Brain microvascular endothelial cell (primary cell): Measurements from ENCODE around the gene ACSF3.

ENCODE experiments used
- DNase-seq: peaks from one replicate; pipeline ENCODE4 v3.0.0-alpha.2; 2020
- H3K27ac ChIP-seq: fragments of 250-450 bp; sonication (Bioruptor Pico); 2 replicates; pipeline ENCODE4 v1.5.1; 2020; ENCODE audit warnings: mild to moderate bottlenecking, moderate library complexity
- H3K27me3 ChIP-seq: fragments of 250-450 bp; sonication (Bioruptor Pico); replicated peaks from 2 replicates; pipeline ENCODE4 v1.5.1; 2020; ENCODE audit warnings: mild to moderate bottlenecking
- H3K36me3 ChIP-seq: fragments of 250-450 bp; sonication (Bioruptor Pico); replicated peaks from 2 replicates; pipeline ENCODE4 v1.5.1; 2020; ENCODE audit warnings: mild to moderate bottlenecking
- H3K4me3 ChIP-seq: 2 replicates; pipeline ENCODE4 v1.5.1; 2011; ENCODE audit warnings: low read depth, mild to moderate bottlenecking, control low read depth, low read length, moderate library complexity
- in situ Hi-C: cut with HindIII; loops from 2 replicates; pipeline ENCODE4 v1.10.0; 2017; ENCODE audit warnings: low sequenced_read_pairs, low pct_ligation_motif_present
- TF ChIP-seq, protein P1 (sequence below): IDR thresholded peaks from 2 replicates; pipeline ENCODE4 v1.5.1; 2011; ENCODE audit warnings: low read depth, mild to moderate bottlenecking, moderate library complexity, low read length, control low read depth, inconsistent platforms; ENCODE audit errors: missing control alignments

ACSF3 gene

GRCh38 chr16:89114159-89114981, 20.7 kb downstream of the ACSF3 start:
- in situ Hi-C loops: no loop called here
- TF ChIP-seq, protein P1, sequence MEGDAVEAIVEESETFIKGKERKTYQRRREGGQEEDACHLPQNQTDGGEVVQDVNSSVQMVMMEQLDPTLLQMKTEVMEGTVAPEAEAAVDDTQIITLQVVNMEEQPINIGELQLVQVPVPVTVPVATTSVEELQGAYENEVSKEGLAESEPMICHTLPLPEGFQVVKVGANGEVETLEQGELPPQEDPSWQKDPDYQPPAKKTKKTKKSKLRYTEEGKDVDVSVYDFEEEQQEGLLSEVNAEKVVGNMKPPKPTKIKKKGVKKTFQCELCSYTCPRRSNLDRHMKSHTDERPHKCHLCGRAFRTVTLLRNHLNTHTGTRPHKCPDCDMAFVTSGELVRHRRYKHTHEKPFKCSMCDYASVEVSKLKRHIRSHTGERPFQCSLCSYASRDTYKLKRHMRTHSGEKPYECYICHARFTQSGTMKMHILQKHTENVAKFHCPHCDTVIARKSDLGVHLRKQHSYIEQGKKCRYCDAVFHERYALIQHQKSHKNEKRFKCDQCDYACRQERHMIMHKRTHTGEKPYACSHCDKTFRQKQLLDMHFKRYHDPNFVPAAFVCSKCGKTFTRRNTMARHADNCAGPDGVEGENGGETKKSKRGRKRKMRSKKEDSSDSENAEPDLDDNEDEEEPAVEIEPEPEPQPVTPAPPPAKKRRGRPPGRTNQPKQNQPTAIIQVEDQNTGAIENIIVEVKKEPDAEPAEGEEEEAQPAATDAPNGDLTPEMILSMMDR: no peak
- DNase-seq: peak; percentile 71
- Histone ChIP-seq H3K4me3 (no peak overlapping the region), H3K27ac (peak overlapping the region; percentile 70), H3K36me3 (peaks cover 17% of the 10 kb centered on the region), H3K27me3 (no peaks in the 10 kb centered on the region)

GRCh38 chr16:89115216-89115861, 21.7 kb downstream of the ACSF3 start:
- Histone ChIP-seq H3K27me3 (no peaks in the 10 kb centered on the region), H3K27ac (peak overlapping the region; percentile 70), H3K36me3 (peaks cover 22% of the 10 kb centered on the region), H3K4me3 (no peak overlapping the region)
- in situ Hi-C loops: no loop called here
- TF ChIP-seq, protein P1: no peak
- peak; percentile 65 for DNase-seq

DNA sequence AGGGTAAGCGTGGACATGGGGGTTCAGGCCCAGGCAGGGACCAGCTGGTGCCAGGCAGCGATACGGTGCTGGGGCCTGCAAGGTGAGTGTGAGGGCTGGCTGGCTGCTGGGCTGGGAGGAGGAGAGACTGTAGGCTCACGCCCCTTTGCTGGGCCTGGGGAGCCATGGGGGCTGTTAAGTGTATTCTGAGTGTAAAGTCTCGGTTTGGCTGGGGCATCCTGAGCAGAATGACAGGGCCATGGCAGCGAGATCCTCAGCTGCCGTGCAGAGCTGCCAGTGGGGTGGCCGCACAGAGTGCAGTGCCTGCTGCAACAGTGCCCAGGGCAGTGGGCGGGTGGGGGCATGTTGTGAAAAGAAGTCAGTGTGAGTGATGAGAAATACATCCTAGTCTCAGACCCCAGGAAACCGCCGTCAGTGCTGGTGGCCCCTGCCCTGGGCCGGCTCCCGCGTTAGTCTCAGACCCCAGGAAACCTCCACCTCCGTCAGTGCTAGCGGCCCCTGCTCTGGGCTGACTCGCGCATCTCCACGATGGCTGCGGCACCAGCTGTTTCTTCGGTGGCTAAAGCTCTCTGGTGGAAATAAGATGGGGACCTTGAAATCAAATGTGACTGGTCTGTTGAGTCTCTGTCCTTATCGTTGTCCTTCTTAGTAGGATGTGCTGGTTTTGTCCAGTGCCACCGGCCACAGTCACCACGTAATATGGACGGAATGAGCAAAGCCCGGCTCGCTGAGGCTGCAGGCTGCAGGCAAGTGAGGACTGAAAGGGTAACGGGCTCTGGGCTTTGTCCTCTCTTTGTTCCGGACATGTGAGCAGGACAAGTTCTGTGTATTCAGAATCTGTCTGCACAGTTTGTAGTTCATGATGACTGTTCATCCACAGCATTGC, 22.9 kb downstream of the ACSF3 start:
- Histone ChIP-seq H3K4me3 (no peak overlapping the region), H3K36me3 (peaks cover 26% of the 10 kb centered on the region), H3K27me3 (no peaks in the 10 kb centered on the region), H3K27ac (no peak overlapping the region)
- no peak for DNase-seq
- TF ChIP-seq, protein P1: no peak
- in situ Hi-C loops: no loop called here

DNA sequence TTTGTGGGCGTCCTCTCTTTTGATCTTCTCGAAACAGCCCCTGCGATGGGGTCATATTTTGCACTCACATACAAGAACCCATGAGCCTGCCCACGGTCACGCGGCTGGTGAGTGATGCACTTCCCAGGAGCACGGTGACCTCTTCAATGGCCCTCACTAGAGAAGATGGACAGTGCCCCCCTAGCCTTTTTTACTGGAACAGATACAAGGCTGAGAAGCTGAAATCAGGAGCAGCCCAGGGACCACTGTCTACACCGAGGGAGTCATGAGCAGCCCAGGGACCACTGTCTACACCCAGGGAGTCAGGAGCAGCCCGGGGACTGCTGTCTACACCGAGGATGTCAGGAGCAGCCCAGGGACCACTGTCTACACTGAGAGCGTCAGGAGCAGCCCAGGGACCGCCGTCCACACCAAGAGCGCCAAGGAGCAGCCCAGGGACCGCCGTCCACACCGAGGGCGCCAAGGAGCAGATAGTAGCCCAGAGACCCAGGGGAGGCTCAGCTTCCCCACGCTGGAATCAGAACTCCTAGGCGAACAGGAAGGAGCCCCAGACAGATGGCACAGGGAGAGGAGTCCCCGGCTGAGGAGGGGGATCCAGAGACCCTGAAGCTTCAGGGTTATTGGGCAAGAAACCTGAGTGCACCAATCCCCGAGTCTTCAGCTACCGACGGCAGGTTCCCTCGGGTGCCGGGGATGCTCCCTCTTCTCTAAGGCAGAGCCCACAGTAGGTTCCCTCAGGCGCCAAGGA, 23.7 kb downstream of the ACSF3 start:
- H3K27me3 ChIP-seq: no peaks in the 10 kb centered on the region
- H3K27ac ChIP-seq: no peak overlapping the region
- in situ Hi-C loops: no loop called here
- DNase-seq: no peak
- H3K36me3 ChIP-seq: peaks cover 21% of the 10 kb centered on the region
- H3K4me3 ChIP-seq: no peak overlapping the region
- TF ChIP-seq, protein P1: no peak

DNA sequence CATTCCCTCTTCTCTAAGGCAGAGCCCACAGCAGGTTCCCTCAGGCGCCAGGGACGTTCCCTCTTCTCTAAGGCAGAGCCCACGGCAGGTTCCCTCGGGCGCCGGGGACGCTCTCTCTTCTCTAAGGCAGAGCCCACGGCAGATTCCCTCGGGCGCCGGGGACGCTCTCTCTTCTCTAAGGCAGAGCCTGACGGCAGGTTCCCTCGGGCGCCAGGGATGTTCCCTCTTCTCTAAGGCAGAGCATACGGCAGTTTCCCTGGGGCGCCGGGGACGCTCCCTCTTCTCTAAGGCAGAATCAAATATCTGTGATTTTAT, 24.3 kb downstream of the ACSF3 start:
- Histone ChIP-seq H3K4me3 (no peak overlapping the region), H3K36me3 (peaks cover 19% of the 10 kb centered on the region), H3K27me3 (no peaks in the 10 kb centered on the region), H3K27ac (no peak overlapping the region)
- TF ChIP-seq, protein P1: no peak
- DNase-seq: no peak
- in situ Hi-C loops: no loop called here
